HL-60 (cell line): ENCODE results near the gene ANKRD13A.
A peak's percentile ranks its signal among the peaks of the same experiment; 100 is the strongest.

Source experiments
- DNase-seq, 2 experiments: peaks; one replicate each; pipeline ENCODE4 v3.0.0-alpha.2; 2010 to 2020; ENCODE audit warnings: low read depth in 1 of 2, low spot score in 1 of 2
- H3K27ac ChIP-seq: fragments of 250-450 bp; sonication (Bioruptor Pico); replicated peaks from 2 replicates; pipeline ENCODE4 v1.5.1; 2020; ENCODE audit warnings: mild to moderate bottlenecking, moderate library complexity
- H3K27me3 ChIP-seq: fragments of 250-450 bp; sonication (Bioruptor Pico); 2 replicates; pipeline ENCODE4 v1.5.1; 2021; ENCODE audit warnings: mild to moderate bottlenecking, moderate library complexity; ENCODE audit not compliant: insufficient read depth, poor library complexity, severe bottlenecking
- H3K4me3 ChIP-seq: replicated peaks from 2 replicates; pipeline ENCODE4 v1.5.1; 2011; ENCODE audit warnings: mild to moderate bottlenecking, control low read depth, low read length; ENCODE audit not compliant: insufficient read depth
- CTCF ChIP-seq: IDR thresholded peaks from one replicate; pipeline ENCODE4 v1.5.1; 2011; ENCODE audit warnings: low read length, control low read depth, inconsistent platforms; ENCODE audit not compliant: insufficient read depth
- GABPA ChIP-seq: IDR thresholded peaks from 2 replicates; pipeline ENCODE4 v1.6.1; 2012; ENCODE audit warnings: low read depth
- POLR2AphosphoS5 ChIP-seq: IDR thresholded peaks from 2 replicates; pipeline ENCODE4 v1.6.1; 2012; ENCODE audit warnings: low read depth
- REST ChIP-seq: IDR thresholded peaks from 2 replicates; pipeline ENCODE4 v1.6.1; 2012; ENCODE audit warnings: low read depth; ENCODE audit not compliant: insufficient replicate concordance
- SPI1 ChIP-seq: IDR thresholded peaks from 2 replicates; pipeline ENCODE4 v1.6.1; 2012; ENCODE audit warnings: low read depth, mild to moderate bottlenecking, borderline replicate concordance

Gene ANKRD13A

GRCh38 chr12:109995686-109996482 is 3.3 kb upstream of the ANKRD13A start, which contains the start of gene GIT2:
Gene GIT2, minus strand, starts transcription at chr12:109996368. Its CDS starts 144 bp downstream, at chr12:109996224.
- Histone ChIP-seq H3K27ac (peak within 1 kb of the TSS; percentile 100), H3K27me3 (no peaks in the 10 kb centered on the region), H3K4me3 (peak within 1 kb of the TSS; percentile 83)
- DNase-seq = peak; percentile 94 to 97
- TF ChIP-seq POLR2AphosphoS5 (peak; percentile 82), GABPA (peak; percentile 74), REST (no peak), SPI1 (peak; percentile 51; the same call in 1 of the 2 replicates)

- Histone ChIP-seq H3K4me3 (no peak overlapping the region; the same call in 1 of the 2 replicates), H3K27ac (peak overlapping the region; percentile 100), H3K27me3 (no peaks in the 10 kb centered on the region)
- no peak for DNase-seq
- TF ChIP-seq REST (no peak), CTCF (no peak), GABPA (no peak), SPI1 (no peak), POLR2AphosphoS5 (no peak)
These were observed 2.8 kb upstream of the ANKRD13A start for GRCh38 chr12:109996483-109996853.

GRCh38 chr12:109997393-109997792 is 1.8 kb upstream of the ANKRD13A start:
- no peak overlapping the region for H3K4me3 ChIP-seq
- peak overlapping the region; percentile 100 for H3K27ac ChIP-seq
- H3K27me3 ChIP-seq = no peaks in the 10 kb centered on the region
- TF ChIP-seq REST = no peak
- no peak for TF ChIP-seq GABPA
- peak; percentile 59; the same call in 1 of the 2 replicates for TF ChIP-seq SPI1
- DNase-seq = no peak
